GM23338 (cell line): ENCODE results near the gene PER3. TPM values are rescaled to one million over a fixed set of nuclear protein-coding genes. Genes with fewer than 3 reads are reported as not detected.

Experiments
- ATAC-seq: fragments of 200-7000 bp; cut with Tn5 transposase; 3 replicates; pipeline ENCODE4 v1.9.1; 2020
- DNase-seq: peaks from one replicate; pipeline ENCODE4 v3.0.0-alpha.2; 2015; ENCODE audit warnings: low spot score
- H2AFZ ChIP-seq: fragments of 200-600 bp; sonication (generic); 2 replicates; pipeline ENCODE4 v1.8.0; 2016; ENCODE audit warnings: antibody characterized with exemption, mild to moderate bottlenecking, moderate library complexity
- H3F3A ChIP-seq: fragments of 200-600 bp; sonication (generic); replicated peaks from 2 replicates; pipeline ENCODE4 v1.8.0; 2017; ENCODE audit warnings: antibody characterized with exemption, mixed run types, low read depth
- H3K27ac ChIP-seq: fragments of 200-600 bp; sonication (generic); 2 replicates; pipeline ENCODE4 v1.6.1; 2016; ENCODE audit warnings: low read depth
- H3K27me3 ChIP-seq: fragments of 200-600 bp; sonication (generic); 2 replicates; pipeline ENCODE4 v1.8.0; 2016; ENCODE audit warnings: mild to moderate bottlenecking, mixed run types, moderate library complexity; ENCODE audit not compliant: insufficient read depth
- H3K36me3 ChIP-seq: fragments of 200-600 bp; sonication (generic); 2 replicates; pipeline ENCODE4 v1.8.0; 2016; ENCODE audit warnings: mild to moderate bottlenecking; ENCODE audit not compliant: insufficient read depth
- H3K4me1 ChIP-seq: fragments of 200-600 bp; sonication (generic); 2 replicates; pipeline ENCODE4 v1.8.0; 2016; ENCODE audit warnings: mild to moderate bottlenecking, moderate library complexity; ENCODE audit not compliant: insufficient read depth
- H3K4me2 ChIP-seq: fragments of 200-600 bp; sonication (generic); 2 replicates; pipeline ENCODE4 v1.7.1; 2017; ENCODE audit warnings: mixed run types
- H3K4me3 ChIP-seq: fragments of 200-600 bp; sonication (generic); 2 replicates; pipeline ENCODE4 v1.6.1; 2016; ENCODE audit warnings: mixed run types
- H3K79me2 ChIP-seq: fragments of 200-600 bp; sonication (generic); replicated peaks from 2 replicates; pipeline ENCODE4 v1.8.0; 2017; ENCODE audit warnings: mild to moderate bottlenecking; ENCODE audit not compliant: insufficient read depth
- H3K9me2 ChIP-seq: fragments of 200-600 bp; sonication (generic); 2 replicates; pipeline ENCODE4 v1.8.0; 2017; ENCODE audit not compliant: insufficient read depth
- H4K20me1 ChIP-seq: fragments of 200-600 bp; sonication (generic); replicated peaks from 2 replicates; pipeline ENCODE4 v1.8.0; 2017; ENCODE audit warnings: mild to moderate bottlenecking; ENCODE audit not compliant: insufficient read depth
- H3K27ac Mint-ChIP-seq: 2 replicates; pipeline ENCODE4 v1.8.0; 2020; ENCODE audit warnings: inconsistent platforms, mild to moderate bottlenecking, moderate library complexity, mixed read lengths
- H3K27me3 Mint-ChIP-seq: 3 replicates; pipeline ENCODE4 v1.8.0; 2022; ENCODE audit warnings: low read depth, mild to moderate bottlenecking, moderate library complexity, mixed read lengths, inconsistent platforms; ENCODE audit not compliant: insufficient read depth, poor library complexity
- H3K36me3 Mint-ChIP-seq: 3 replicates; pipeline ENCODE4 v1.8.0; 2021; ENCODE audit warnings: low read depth, mild to moderate bottlenecking, inconsistent platforms, moderate library complexity, mixed read lengths
- H3K4me1 Mint-ChIP-seq: 3 replicates; pipeline ENCODE4 v1.8.0; 2020; ENCODE audit warnings: mild to moderate bottlenecking, inconsistent platforms, mixed read lengths
- H3K4me3 Mint-ChIP-seq: 3 replicates; pipeline ENCODE4 v1.8.0; 2021; ENCODE audit warnings: moderate library complexity, mild to moderate bottlenecking, inconsistent platforms, mixed read lengths
- H3K9me3 Mint-ChIP-seq: 3 replicates; pipeline ENCODE4 v1.8.0; 2020; ENCODE audit warnings: moderate library complexity, mild to moderate bottlenecking, inconsistent platforms, mixed read lengths
- CREB1 ChIP-seq: fragments of 250-450 bp; sonication (Bioruptor Pico); IDR thresholded peaks from 2 replicates; pipeline ENCODE4 v1.5.0; 2020; ENCODE audit warnings: low read depth, mild to moderate bottlenecking, moderate library complexity
- CTCF ChIP-seq, 2 experiments: fragments of 200-600 bp in 1 of 2; sonication (generic) in 1 of 2; conservative IDR thresholded peaks; 2 replicates each; pipeline versions ENCODE4 v1.5.1 to v1.6.1; 2016 to 2017; ENCODE audit warnings: antibody characterized with exemption in 2 of 2, low read depth in 2 of 2, mild to moderate bottlenecking in 2 of 2, moderate library complexity in 1 of 2
- ETS1 ChIP-seq: IDR thresholded peaks from 2 replicates; pipeline ENCODE4 v1.6.1; 2016; ENCODE audit warnings: antibody characterized with exemption
- EZH2 ChIP-seq: fragments of 200-600 bp; sonication (generic); IDR thresholded peaks from one replicate; pipeline ENCODE4 v1.8.0; 2017; ENCODE audit warnings: antibody characterized with exemption, mild to moderate bottlenecking, low read depth; ENCODE audit not compliant: unreplicated experiment
- EZH2phosphoT487 ChIP-seq: fragments of 200-600 bp; sonication (generic); IDR thresholded peaks from one replicate; pipeline ENCODE4 v1.8.1; 2018; ENCODE audit warnings: antibody characterized with exemption; ENCODE audit not compliant: unreplicated experiment
- JUNB ChIP-seq: IDR thresholded peaks from one replicate; pipeline ENCODE4 v1.6.1; 2016; ENCODE audit warnings: antibody characterized with exemption; ENCODE audit not compliant: unreplicated experiment
- NANOG ChIP-seq: IDR thresholded peaks from 2 replicates; pipeline ENCODE4 v1.6.1; 2016; ENCODE audit warnings: antibody characterized with exemption, borderline replicate concordance
- POLR2AphosphoS5 ChIP-seq: IDR thresholded peaks from 2 replicates; pipeline ENCODE4 v1.6.1; 2016; ENCODE audit warnings: antibody characterized with exemption, low read depth
- REST ChIP-seq: IDR thresholded peaks from one replicate; pipeline ENCODE4 v1.6.1; 2018; ENCODE audit warnings: antibody characterized with exemption; ENCODE audit not compliant: unreplicated experiment
- STAT1 ChIP-seq: IDR thresholded peaks from one replicate; pipeline ENCODE4 v1.6.1; 2016; ENCODE audit warnings: antibody characterized with exemption; ENCODE audit not compliant: unreplicated experiment
- ZNF114 ChIP-seq: fragments of 250-450 bp; sonication (Bioruptor Pico); IDR thresholded peaks from 2 replicates; pipeline ENCODE4 v1.5.0; 2020; ENCODE audit warnings: mild to moderate bottlenecking, moderate library complexity
- ZNF331 ChIP-seq: fragments of 250-450 bp; sonication (Bioruptor Pico); IDR thresholded peaks from 2 replicates; pipeline ENCODE4 v1.5.0; 2020; ENCODE audit warnings: low read depth, mild to moderate bottlenecking, moderate library complexity
- polyA plus RNA-seq: library from polyadenylated mRNA; unstranded; fragments of >200 nt; fragmentation: Nextera tagmentation; extraction: Ambion mirVana; gene quantifications from 2 replicates; pipeline ENCODE4 v1.2.1, GENCODE V29; 2016
- total RNA-seq: library from RNA; depleted of rRNA; stranded (reverse); fragments of >200 nt; shearing (Covaris generic); gene quantifications from 2 replicates; pipeline ENCODE4 v1.2.3, GENCODE V29; 2014
- TF ChIP-seq, protein P1 (sequence below): fragments of 250-450 bp; sonication (Bioruptor Pico); IDR thresholded peaks from 2 replicates; pipeline ENCODE4 v1.5.0; 2020; ENCODE audit warnings: mild to moderate bottlenecking, moderate library complexity

Gene PER3
- total and polyA plus RNA-seq, 2 experiments from 2014 or later = 6.1 to 16.4 TPM

DNA sequence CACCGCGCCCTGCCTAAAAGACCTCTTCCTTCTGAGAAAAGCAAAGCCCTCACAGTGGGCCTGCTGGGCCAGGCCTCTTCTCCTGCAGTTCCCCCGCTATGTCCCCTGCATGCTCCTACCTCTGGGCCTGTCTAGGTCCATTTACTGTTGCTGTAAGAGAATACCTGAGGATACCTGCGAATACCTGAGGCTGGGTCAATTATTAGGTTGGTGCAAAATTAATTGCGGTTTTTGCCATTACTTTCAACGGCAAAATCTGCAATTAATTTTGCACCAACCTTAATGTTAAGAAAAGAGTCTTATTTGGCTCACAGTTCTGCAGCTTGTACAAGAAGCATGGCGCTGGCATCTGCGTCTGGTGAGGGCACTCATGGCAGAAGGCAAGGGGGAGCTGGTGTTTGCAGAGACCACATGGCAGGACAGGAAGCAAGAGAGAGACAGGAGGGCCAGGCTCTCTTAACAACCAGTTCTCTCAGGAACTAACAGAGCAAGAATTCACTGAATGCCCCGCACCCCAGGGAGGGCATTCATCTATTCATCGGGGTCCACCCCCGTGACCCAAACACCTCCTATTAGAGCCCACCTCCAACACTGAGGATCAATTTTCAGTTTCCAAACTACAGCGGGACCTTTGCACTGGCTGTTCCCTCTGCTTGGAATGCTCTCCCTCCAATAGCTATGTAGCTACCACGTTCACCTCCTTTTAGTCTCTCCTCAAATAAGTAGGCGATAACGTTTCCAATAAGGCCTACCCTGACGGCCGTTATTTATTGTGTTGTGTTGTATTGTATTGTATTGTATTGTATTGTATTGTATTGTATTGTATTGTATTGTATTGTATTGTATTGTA lies 78.3 kb downstream of the PER3 start:
- ATAC-seq = no peak

More for the DNA sequence above, 78.3 kb downstream of the PER3 start:
- no peaks in the 10 kb centered on the region for H3K27me3 ChIP-seq
- no peaks in the 10 kb centered on the region for H3K36me3 Mint-ChIP-seq
- no peak overlapping the region for H2AFZ ChIP-seq
- H3K4me1 Mint-ChIP-seq = no peaks in the 10 kb centered on the region
- H3F3A ChIP-seq = no peaks in the 10 kb centered on the region
- no peaks in the 10 kb centered on the region for H3K4me1 ChIP-seq
- no peak overlapping the region for H3K4me3 Mint-ChIP-seq
- H3K4me2 ChIP-seq = no peak overlapping the region
- TF ChIP-seq ZNF114 = no peak
- TF ChIP-seq ZNF331 (CRISPR knock-in tag) = no peak
- TF ChIP-seq, protein P1, sequence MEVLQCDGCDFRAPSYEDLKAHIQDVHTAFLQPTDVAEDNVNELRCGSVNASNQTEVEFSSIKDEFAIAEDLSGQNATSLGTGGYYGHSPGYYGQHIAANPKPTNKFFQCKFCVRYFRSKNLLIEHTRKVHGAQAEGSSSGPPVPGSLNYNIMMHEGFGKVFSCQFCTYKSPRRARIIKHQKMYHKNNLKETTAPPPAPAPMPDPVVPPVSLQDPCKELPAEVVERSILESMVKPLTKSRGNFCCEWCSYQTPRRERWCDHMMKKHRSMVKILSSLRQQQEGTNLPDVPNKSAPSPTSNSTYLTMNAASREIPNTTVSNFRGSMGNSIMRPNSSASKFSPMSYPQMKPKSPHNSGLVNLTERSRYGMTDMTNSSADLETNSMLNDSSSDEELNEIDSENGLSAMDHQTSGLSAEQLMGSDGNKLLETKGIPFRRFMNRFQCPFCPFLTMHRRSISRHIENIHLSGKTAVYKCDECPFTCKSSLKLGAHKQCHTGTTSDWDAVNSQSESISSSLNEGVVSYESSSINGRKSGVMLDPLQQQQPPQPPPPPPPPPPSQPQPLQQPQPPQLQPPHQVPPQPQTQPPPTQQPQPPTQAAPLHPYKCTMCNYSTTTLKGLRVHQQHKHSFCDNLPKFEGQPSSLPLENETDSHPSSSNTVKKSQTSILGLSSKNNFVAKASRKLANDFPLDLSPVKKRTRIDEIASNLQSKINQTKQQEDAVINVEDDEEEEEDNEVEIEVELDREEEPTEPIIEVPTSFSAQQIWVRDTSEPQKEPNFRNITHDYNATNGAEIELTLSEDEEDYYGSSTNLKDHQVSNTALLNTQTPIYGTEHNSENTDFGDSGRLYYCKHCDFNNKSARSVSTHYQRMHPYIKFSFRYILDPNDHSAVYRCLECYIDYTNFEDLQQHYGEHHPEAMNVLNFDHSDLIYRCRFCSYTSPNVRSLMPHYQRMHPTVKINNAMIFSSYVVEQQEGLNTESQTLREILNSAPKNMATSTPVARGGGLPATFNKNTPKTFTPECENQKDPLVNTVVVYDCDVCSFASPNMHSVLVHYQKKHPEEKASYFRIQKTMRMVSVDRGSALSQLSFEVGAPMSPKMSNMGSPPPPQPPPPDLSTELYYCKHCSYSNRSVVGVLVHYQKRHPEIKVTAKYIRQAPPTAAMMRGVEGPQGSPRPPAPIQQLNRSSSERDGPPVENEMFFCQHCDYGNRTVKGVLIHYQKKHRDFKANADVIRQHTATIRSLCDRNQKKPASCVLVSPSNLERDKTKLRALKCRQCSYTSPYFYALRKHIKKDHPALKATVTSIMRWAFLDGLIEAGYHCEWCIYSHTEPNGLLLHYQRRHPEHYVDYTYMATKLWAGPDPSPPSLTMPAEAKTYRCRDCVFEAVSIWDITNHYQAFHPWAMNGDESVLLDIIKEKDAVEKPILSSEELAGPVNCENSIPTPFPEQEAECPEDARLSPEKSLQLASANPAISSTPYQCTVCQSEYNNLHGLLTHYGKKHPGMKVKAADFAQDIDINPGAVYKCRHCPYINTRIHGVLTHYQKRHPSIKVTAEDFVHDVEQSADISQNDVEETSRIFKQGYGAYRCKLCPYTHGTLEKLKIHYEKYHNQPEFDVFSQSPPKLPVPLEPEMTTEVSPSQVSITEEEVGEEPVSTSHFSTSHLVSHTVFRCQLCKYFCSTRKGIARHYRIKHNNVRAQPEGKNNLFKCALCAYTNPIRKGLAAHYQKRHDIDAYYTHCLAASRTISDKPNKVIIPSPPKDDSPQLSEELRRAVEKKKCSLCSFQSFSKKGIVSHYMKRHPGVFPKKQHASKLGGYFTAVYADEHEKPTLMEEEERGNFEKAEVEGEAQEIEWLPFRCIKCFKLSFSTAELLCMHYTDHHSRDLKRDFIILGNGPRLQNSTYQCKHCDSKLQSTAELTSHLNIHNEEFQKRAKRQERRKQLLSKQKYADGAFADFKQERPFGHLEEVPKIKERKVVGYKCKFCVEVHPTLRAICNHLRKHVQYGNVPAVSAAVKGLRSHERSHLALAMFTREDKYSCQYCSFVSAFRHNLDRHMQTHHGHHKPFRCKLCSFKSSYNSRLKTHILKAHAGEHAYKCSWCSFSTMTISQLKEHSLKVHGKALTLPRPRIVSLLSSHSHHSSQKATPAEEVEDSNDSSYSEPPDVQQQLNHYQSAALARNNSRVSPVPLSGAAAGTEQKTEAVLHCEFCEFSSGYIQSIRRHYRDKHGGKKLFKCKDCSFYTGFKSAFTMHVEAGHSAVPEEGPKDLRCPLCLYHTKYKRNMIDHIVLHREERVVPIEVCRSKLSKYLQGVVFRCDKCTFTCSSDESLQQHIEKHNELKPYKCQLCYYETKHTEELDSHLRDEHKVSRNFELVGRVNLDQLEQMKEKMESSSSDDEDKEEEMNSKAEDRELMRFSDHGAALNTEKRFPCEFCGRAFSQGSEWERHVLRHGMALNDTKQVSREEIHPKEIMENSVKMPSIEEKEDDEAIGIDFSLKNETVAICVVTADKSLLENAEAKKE (CRISPR knock-in tag) = no peak
- no peak for TF ChIP-seq REST
- no peak for TF ChIP-seq ETS1
- TF ChIP-seq CTCF (conservative IDR thresholded peaks at IDR 0.05; ENCODE audit: low read depth in 2 of 2) = no peak
- no peak for TF ChIP-seq JUNB
- TF ChIP-seq POLR2AphosphoS5 = no peak
- TF ChIP-seq EZH2 = no peak
- no peak for TF ChIP-seq STAT1
- TF ChIP-seq CREB1 = no peak
- no peak for TF ChIP-seq NANOG
- no peak for TF ChIP-seq EZH2phosphoT487
- no peaks in the 10 kb centered on the region for H3K9me2 ChIP-seq
- no peak overlapping the region for H3K27ac Mint-ChIP-seq
- no peaks in the 10 kb centered on the region for H3K27me3 Mint-ChIP-seq
- no peaks in the 10 kb centered on the region for H3K36me3 ChIP-seq
- no peak overlapping the region for H3K4me3 ChIP-seq
- no peaks in the 10 kb centered on the region for H4K20me1 ChIP-seq
- H3K79me2 ChIP-seq = no peaks in the 10 kb centered on the region
- H3K27ac ChIP-seq = no peak overlapping the region
- no peaks in the 10 kb centered on the region; the same call in 2 of the 3 replicates for H3K9me3 Mint-ChIP-seq
- DNase-seq = no peak
